CD4-positive, alpha-beta T cell (primary cell): ENCODE results near the gene ISCU. TPM values are rescaled to one million over a fixed set of nuclear protein-coding genes. Genes with fewer than 3 reads are reported as not detected.

Source experiments
- ATAC-seq: fragments of 200-7000 bp; cut with Tn5 transposase; one replicate; pipeline ENCODE4 v1.10.0; 2022; ENCODE audit warnings: mild to moderate bottlenecking; ENCODE audit not compliant: poor library complexity
- CTCF ChIA-PET: fragments of 350-600 bp; sonication (Branson Sonifier 250); formaldehyde crosslinking; loops from one replicate; lab custom pipeline; 2021; ENCODE audit warnings: antibody characterized with exemption, inconsistent platforms; lab: Charles Lee
- POLR2A ChIA-PET: fragments of 350-600 bp; sonication (Branson Sonifier 250); formaldehyde crosslinking; loops from one replicate; lab custom pipeline; 2021; ENCODE audit warnings: antibody characterized with exemption, inconsistent platforms; lab: Charles Lee
- DNase-seq, 14 experiments: peaks; one replicate each; pipeline ENCODE4 v3.0.0-alpha.2; 2013 to 2020; ENCODE audit warnings: mixed read lengths in 2 of 14
- H3K27ac ChIP-seq, 2 donors: one replicate each; pipeline versions ENCODE4 v1.5.1 to v1.7.0; 2013; ENCODE audit warnings: low read length in 2 of 2, low read depth in 1 of 2, mild to moderate bottlenecking in 1 of 2
- H3K27me3 ChIP-seq, 2 experiments: 1 replicate in 1 of 2; 2 replicates in 1 of 2; pipeline versions ENCODE4 v1.6.1 to v1.7.0; 2013; ENCODE audit warnings: low read length in 2 of 2, control low read depth in 1 of 2, mild to moderate bottlenecking in 1 of 2, moderate library complexity in 1 of 2; ENCODE audit not compliant: insufficient read depth in 2 of 2, control insufficient read depth in 1 of 2
- H3K36me3 ChIP-seq: one replicate; pipeline ENCODE4 v1.6.1; 2013; ENCODE audit warnings: low read length, control low read depth; ENCODE audit not compliant: insufficient read depth
- H3K4me1 ChIP-seq: one replicate; pipeline ENCODE4 v1.6.1; 2013; ENCODE audit warnings: low read length, control low read depth; ENCODE audit not compliant: insufficient read depth
- H3K4me3 ChIP-seq: one replicate; pipeline ENCODE4 v1.5.1; 2013; ENCODE audit warnings: mild to moderate bottlenecking, low read length, moderate library complexity
- H3K9me3 ChIP-seq, 2 experiments: 1 replicate in 1 of 2; 2 replicates in 1 of 2; pipeline versions ENCODE4 v1.6.1 to v1.7.0; 2013; ENCODE audit warnings: low read length in 2 of 2, mild to moderate bottlenecking in 2 of 2, control low read depth in 1 of 2, moderate library complexity in 1 of 2; ENCODE audit not compliant: control insufficient read depth in 1 of 2, insufficient read depth in 1 of 2
- H3K27ac Mint-ChIP-seq: one replicate; pipeline ENCODE4 v1.8.0; 2020; ENCODE audit warnings: mixed read lengths
- H3K27me3 Mint-ChIP-seq: one replicate; pipeline ENCODE4 v1.8.0; 2021; ENCODE audit warnings: mixed read lengths
- H3K36me3 Mint-ChIP-seq: one replicate; pipeline ENCODE4 v1.8.0; 2021; ENCODE audit warnings: low read depth, mixed read lengths
- H3K4me1 Mint-ChIP-seq: one replicate; pipeline ENCODE4 v1.8.0; 2021; ENCODE audit warnings: low read depth, mixed read lengths
- H3K4me3 Mint-ChIP-seq: one replicate; pipeline ENCODE4 v1.8.0; 2020; ENCODE audit warnings: mild to moderate bottlenecking, mixed read lengths
- H3K9me3 Mint-ChIP-seq: one replicate; pipeline ENCODE4 v1.8.0; 2020; ENCODE audit warnings: mixed read lengths
- intact Hi-C, 2 experiments: fragments of 100-400 bp; cut with DNase I in 1 of 2; cut with micrococcal nuclease in 1 of 2; formaldehyde crosslinking; loops; one replicate each; pipeline versions ENCODE4 v1.15.1 to v1.9.0; 2023 to 2025; cut with DNase I, micrococcal nuclease
- total RNA-seq, 174 experiments: library from RNA in 2 of 174; stranded (reverse) in 2 of 174; gene quantifications; one replicate each; pipeline ENCODE4 v1.2.3 and lab custom pipeline; 2021 to 2026
- TF ChIP-seq, protein P1 (sequence below): fragments of 200-600 bp; IDR thresholded peaks from one replicate; pipeline ENCODE4 v1.8.0; 2022; ENCODE audit warnings: antibody characterized with exemption, mild to moderate bottlenecking

Gene ISCU
- total RNA-seq, 2 experiments from 2014 or later, result 269 to 270 TPM

GRCh38 chr12:108578813-108579212 lies 16.4 kb downstream of the ISCU start:
- H3K27me3 Mint-ChIP-seq, result no peaks in the 10 kb centered on the region
- TF ChIP-seq, protein P1, sequence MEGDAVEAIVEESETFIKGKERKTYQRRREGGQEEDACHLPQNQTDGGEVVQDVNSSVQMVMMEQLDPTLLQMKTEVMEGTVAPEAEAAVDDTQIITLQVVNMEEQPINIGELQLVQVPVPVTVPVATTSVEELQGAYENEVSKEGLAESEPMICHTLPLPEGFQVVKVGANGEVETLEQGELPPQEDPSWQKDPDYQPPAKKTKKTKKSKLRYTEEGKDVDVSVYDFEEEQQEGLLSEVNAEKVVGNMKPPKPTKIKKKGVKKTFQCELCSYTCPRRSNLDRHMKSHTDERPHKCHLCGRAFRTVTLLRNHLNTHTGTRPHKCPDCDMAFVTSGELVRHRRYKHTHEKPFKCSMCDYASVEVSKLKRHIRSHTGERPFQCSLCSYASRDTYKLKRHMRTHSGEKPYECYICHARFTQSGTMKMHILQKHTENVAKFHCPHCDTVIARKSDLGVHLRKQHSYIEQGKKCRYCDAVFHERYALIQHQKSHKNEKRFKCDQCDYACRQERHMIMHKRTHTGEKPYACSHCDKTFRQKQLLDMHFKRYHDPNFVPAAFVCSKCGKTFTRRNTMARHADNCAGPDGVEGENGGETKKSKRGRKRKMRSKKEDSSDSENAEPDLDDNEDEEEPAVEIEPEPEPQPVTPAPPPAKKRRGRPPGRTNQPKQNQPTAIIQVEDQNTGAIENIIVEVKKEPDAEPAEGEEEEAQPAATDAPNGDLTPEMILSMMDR, result no peak
- Histone ChIP-seq H3K4me1 (peaks cover 8% of the 10 kb centered on the region), H3K9me3 (no peaks in the 10 kb centered on the region), H3K36me3 (no peaks in the 10 kb centered on the region), H3K27ac (no peak overlapping the region), H3K27me3 (no peaks in the 10 kb centered on the region), H3K4me3 (no peak overlapping the region)
- POLR2A ChIA-PET, result no interaction called here
- H3K4me3 Mint-ChIP-seq, result no peak overlapping the region
- intact Hi-C loops, result no loop called here
- peaks cover 26% of the 10 kb centered on the region for H3K4me1 Mint-ChIP-seq
- H3K27ac Mint-ChIP-seq, result no peak overlapping the region
- no peaks in the 10 kb centered on the region for H3K36me3 Mint-ChIP-seq
- DNase-seq, result no peak
- CTCF ChIA-PET, result no interaction called here
- ATAC-seq, result no peak
- H3K9me3 Mint-ChIP-seq, result no peaks in the 10 kb centered on the region

DNA sequence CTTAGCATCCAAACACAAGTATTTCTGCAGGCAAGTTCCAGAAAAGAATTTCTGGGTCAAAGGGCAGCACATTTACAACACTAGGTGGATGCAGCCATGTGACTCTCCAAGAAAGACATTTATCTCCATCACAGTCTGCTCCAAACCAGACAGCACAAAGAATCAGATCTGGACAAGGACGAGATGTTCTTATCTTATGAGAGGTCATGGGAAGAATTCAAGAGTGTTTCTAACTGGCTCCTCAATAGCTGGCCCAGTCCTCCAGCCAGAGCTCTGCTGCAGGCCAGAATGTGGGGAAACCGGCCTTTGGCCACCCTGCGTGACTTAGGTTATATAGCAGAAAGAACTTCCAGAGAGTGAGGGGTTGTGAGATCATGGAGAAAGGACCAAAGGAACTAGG lies 18.1 kb downstream of the ISCU start:
- TF ChIP-seq, protein P1, result no peak
- H3K9me3 Mint-ChIP-seq, result no peaks in the 10 kb centered on the region
- no peak overlapping the region for H3K27ac Mint-ChIP-seq
- H3K4me3 Mint-ChIP-seq, result no peak overlapping the region
- Histone ChIP-seq H3K4me1 (no peaks in the 10 kb centered on the region), H3K36me3 (no peaks in the 10 kb centered on the region), H3K27ac (no peak overlapping the region), H3K9me3 (no peaks in the 10 kb centered on the region), H3K27me3 (no peaks in the 10 kb centered on the region), H3K4me3 (no peak overlapping the region)
- ChIA-PET CTCF (no interaction called here), POLR2A (no interaction called here)
- no peaks in the 10 kb centered on the region for H3K27me3 Mint-ChIP-seq
- peaks cover 11% of the 10 kb centered on the region for H3K4me1 Mint-ChIP-seq
- intact Hi-C loops, result no loop called here
- no peak for DNase-seq
- H3K36me3 Mint-ChIP-seq, result no peaks in the 10 kb centered on the region
- no peak for ATAC-seq

DNA sequence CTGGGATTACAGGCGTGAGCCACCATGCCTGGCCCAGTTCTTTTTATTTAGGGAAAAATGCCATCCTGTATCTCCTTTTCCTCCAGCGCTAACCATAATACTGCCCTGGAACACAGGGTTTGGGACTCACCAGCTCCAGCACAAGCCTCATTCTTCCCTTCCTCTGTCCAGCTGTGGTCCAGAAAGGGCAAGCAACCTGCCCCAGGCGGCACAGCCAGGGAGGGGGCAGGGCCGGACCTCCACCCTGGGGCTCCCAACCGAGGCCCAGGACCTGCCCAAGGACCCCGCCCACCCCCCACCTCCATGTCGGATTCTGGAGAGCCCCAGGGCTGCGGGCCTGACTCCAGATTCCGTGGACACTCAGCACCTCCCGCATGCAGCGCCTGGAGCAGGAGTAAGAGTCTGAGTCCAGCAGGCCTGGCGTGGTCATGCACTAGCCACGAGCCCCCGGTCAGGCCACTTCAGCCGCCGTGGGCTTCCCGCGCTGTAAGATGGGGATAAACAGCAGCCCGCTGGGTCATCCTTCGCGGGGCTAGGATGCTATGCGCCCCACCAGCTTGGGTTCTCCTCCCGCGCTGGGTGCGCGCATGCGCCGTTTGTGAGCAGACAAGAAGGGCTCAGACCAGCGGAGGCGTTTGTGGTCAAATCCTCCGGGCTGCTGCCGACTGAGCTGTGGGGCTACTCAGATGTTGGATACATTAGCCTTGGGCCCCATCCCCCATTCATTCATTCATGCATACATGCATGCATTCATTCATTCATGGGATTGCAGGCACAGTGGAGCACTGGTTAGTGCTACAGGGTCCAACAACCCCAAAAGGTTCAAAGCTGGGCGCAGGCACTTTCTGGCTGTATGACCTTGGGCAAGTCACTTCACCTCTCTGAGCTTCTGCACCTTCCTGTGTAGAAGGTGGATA lies 19.2 kb downstream of the ISCU start:
- Mint-ChIP-seq H3K9me3 (no peaks in the 10 kb centered on the region), H3K27ac (no peak overlapping the region), H3K4me3 (no peak overlapping the region), H3K36me3 (no peaks in the 10 kb centered on the region), H3K4me1 (peaks cover under 1% of the 10 kb centered on the region), H3K27me3 (no peaks in the 10 kb centered on the region)
- intact Hi-C loops, result no loop called here
- H3K36me3 ChIP-seq, result no peaks in the 10 kb centered on the region
- no peaks in the 10 kb centered on the region for H3K9me3 ChIP-seq
- H3K4me1 ChIP-seq, result no peaks in the 10 kb centered on the region
- POLR2A ChIA-PET, result no interaction called here
- no peaks in the 10 kb centered on the region for H3K27me3 ChIP-seq
- TF ChIP-seq, protein P1, result no peak
- ATAC-seq (no peak), DNase-seq (no peak)
- H3K27ac ChIP-seq, result no peak overlapping the region
- CTCF ChIA-PET, result no interaction called here
- no peak overlapping the region for H3K4me3 ChIP-seq
